ENCODE results near the gene PSMD1.

GRCh38 chr2:231037202-231037730 lies 19.4 kb upstream of the PSMD1 start, which contains the start of gene C2orf72:
- TF ChIP-seq ZFP3 (CRISPR knock-in tag; IDR thresholded peaks at IDR 0.05) (no peak), ZNF565 (CRISPR knock-in tag; conservative IDR thresholded peaks at IDR 0.05; ENCODE audit: low read depth) (no peak), CREB5 (CRISPR knock-in tag; IDR thresholded peaks at IDR 0.05; ENCODE audit: low read depth) (no peak), TSHZ2 (CRISPR knock-in tag; IDR thresholded peaks at IDR 0.05) (no peak), RARB (CRISPR knock-in tag; IDR thresholded peaks at IDR 0.05) (no peak), BACH2 (CRISPR knock-in tag; IDR thresholded peaks at IDR 0.05; ENCODE audit: borderline replicate concordance) (no peak), SNAI2 (CRISPR knock-in tag; IDR thresholded peaks at IDR 0.05) (no peak), PPARA (CRISPR knock-in tag; IDR thresholded peaks at IDR 0.05; ENCODE audit: borderline replicate concordance) (no peak), POU6F1 (CRISPR knock-in tag; IDR thresholded peaks at IDR 0.05; ENCODE audit: borderline replicate concordance, low read depth) (no peak), CSRNP3 (CRISPR knock-in tag; IDR thresholded peaks at IDR 0.05) (no peak), PATZ1 (CRISPR knock-in tag; IDR thresholded peaks at IDR 0.05; ENCODE audit: borderline replicate concordance) (no peak), ZNF8 (CRISPR knock-in tag; IDR thresholded peaks at IDR 0.05) (no peak)
